Spleen (tissue), 11 donors: Measurements from ENCODE around the gene ATP8A2. TPM values are rescaled to one million over a fixed set of nuclear protein-coding genes. Genes with fewer than 3 reads are reported as not detected.

ENCODE experiments used
- DNase-seq: peaks from one replicate; pipeline ENCODE4 v3.0.0-alpha.2; 2020
- H3K27ac ChIP-seq, 8 donors: fragments of 200-600 bp; sonication (generic) in 7 of 8; 1 replicate in 4 of 8; 2 replicates in 4 of 8; pipeline versions ENCODE4 v1.5.0 to v1.8.0; 2016 to 2021; ENCODE audit warnings: inconsistent platforms in 4 of 8, mild to moderate bottlenecking in 4 of 8, moderate library complexity in 1 of 8
- H3K27me3 ChIP-seq, 7 donors: fragments of 200-600 bp; sonication (generic) in 6 of 7; replicated peaks in 1 of 7; 1 replicate in 4 of 7; 2 replicates in 3 of 7; pipeline versions ENCODE4 v1.5.0 to v1.8.0; 2016 to 2021; ENCODE audit warnings: inconsistent platforms in 3 of 7, mild to moderate bottlenecking in 1 of 7
- H3K36me3 ChIP-seq, 6 donors: fragments of 200-600 bp; sonication (generic) in 5 of 6; 1 replicate in 4 of 6; 2 replicates in 2 of 6; pipeline versions ENCODE4 v1.5.0 to v1.8.0; 2016 to 2021; ENCODE audit warnings: inconsistent platforms in 2 of 6
- H3K4me1 ChIP-seq, 6 donors: fragments of 200-600 bp; sonication (generic) in 5 of 6; 1 replicate in 3 of 6; 2 replicates in 3 of 6; pipeline versions ENCODE4 v1.5.0 to v1.8.0; 2016 to 2021; ENCODE audit warnings: inconsistent platforms in 3 of 6
- H3K4me3 ChIP-seq, 8 donors: fragments of 200-600 bp; sonication (generic) in 7 of 8; 1 replicate in 4 of 8; 2 replicates in 4 of 8; pipeline versions ENCODE4 v1.5.0 to v1.8.0; 2016 to 2021; ENCODE audit warnings: inconsistent platforms in 4 of 8, mild to moderate bottlenecking in 4 of 8, moderate library complexity in 2 of 8
- H3K9me3 ChIP-seq, 8 donors: fragments of 200-600 bp; sonication (generic) in 7 of 8; 1 replicate in 4 of 8; 2 replicates in 4 of 8; pipeline versions ENCODE4 v1.5.0 to v1.8.0; 2016 to 2021; ENCODE audit warnings: inconsistent platforms in 4 of 8
- POLR2A ChIP-seq, 3 donors: fragments of 450-650 bp; IDR thresholded peaks; one replicate each; pipeline ENCODE4 v1.5.1; 2017; ENCODE audit warnings: antibody characterized with exemption in 3 of 3, mild to moderate bottlenecking in 1 of 3
- POLR2AphosphoS5 ChIP-seq, 3 donors: sonication (generic); formaldehyde crosslinking; IDR thresholded peaks; one replicate each; pipeline ENCODE4 v1.5.1; 2017; ENCODE audit warnings: antibody characterized with exemption in 3 of 3
- WGBS, 5 donors: extraction: QIAGEN DNeasy Blood & Tissue Kit in 3 of 5; methylation state at CpG; one replicate each; pipeline versions ENCODE4 v1.1.5 to v1.1.7; 2013 to 2018; 5-methylcytosine and 5-hydroxymethylcytosine counted together
- intact Hi-C: fragments of 100-400 bp; cut with DNase I; formaldehyde crosslinking; loops from one replicate; pipeline ENCODE4 v1.15.0; 2023; ENCODE audit warnings: low total_unique reads
- polyA plus RNA-seq, 3 donors: library from polyadenylated mRNA; stranded (reverse); fragments of 200-250 nt; gene quantifications; one replicate each; pipeline ENCODE4 v1.2.1, GENCODE V29; 2013
- total RNA-seq, 7 donors: library from RNA; depleted of rRNA in 3 of 7; stranded (reverse); fragments of >200 nt in 3 of 7; fragmentation: NEBNext Ultra II Directional in 4 of 7; extraction: Animal tissue kit (Norgen Biotek cat#: 25700) in 4 of 7; gene quantifications; one replicate each; pipeline versions ENCODE4 v1.1.0 to v1.2.1, GENCODE V29; 2016 to 2021
- TF ChIP-seq, protein P1 (sequence below), 11 experiments: fragments of 200-600 bp in 7 of 11; fragments of 450-650 bp in 4 of 11; sonication (generic) in 4 of 11; IDR thresholded peaks in 8 of 11; conservative IDR thresholded peaks in 3 of 11; 1 replicate in 7 of 11; 2 replicates in 4 of 11; pipeline versions ENCODE4 v1.4.0 to v1.8.0; 2016 to 2021; ENCODE audit warnings: antibody characterized with exemption in 11 of 11, inconsistent platforms in 4 of 11, mild to moderate bottlenecking in 1 of 11
- donor health status: healthy with polysubstance abuse.
- donor health status: DM: no; HTN: no; CAD: no; lungs with moderate emphysema.
- donor health status: DM: no; HTN: no; CAD: no.
- donor health status: Bipolar disorder and iron deficiency.
- donor health status: healthy.
- donor health status: DM: no; HTN: no; CAD: no.
- donor health status: DM: yes; HTN: yes; CAD: no.

Gene ATP8A2
- total and polyA plus RNA-seq, 10 donors, result 0.09 to 0.46 (median 0.25) TPM

- H3K27ac ChIP-seq, result no peak overlapping the region
- H3K9me3 ChIP-seq, result peaks cover 0 to 10% (median 2%) of the 10 kb centered on the region in 8 donors
- no peak for TF ChIP-seq POLR2A (IDR thresholded peaks at IDR 0.05)
- TF ChIP-seq POLR2AphosphoS5 (IDR thresholded peaks at IDR 0.05), result no peak
- TF ChIP-seq, protein P1, sequence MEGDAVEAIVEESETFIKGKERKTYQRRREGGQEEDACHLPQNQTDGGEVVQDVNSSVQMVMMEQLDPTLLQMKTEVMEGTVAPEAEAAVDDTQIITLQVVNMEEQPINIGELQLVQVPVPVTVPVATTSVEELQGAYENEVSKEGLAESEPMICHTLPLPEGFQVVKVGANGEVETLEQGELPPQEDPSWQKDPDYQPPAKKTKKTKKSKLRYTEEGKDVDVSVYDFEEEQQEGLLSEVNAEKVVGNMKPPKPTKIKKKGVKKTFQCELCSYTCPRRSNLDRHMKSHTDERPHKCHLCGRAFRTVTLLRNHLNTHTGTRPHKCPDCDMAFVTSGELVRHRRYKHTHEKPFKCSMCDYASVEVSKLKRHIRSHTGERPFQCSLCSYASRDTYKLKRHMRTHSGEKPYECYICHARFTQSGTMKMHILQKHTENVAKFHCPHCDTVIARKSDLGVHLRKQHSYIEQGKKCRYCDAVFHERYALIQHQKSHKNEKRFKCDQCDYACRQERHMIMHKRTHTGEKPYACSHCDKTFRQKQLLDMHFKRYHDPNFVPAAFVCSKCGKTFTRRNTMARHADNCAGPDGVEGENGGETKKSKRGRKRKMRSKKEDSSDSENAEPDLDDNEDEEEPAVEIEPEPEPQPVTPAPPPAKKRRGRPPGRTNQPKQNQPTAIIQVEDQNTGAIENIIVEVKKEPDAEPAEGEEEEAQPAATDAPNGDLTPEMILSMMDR (IDR thresholded peaks at IDR 0.05 in 8 of 11, conservative IDR thresholded peaks at IDR 0.05 in 3 of 11), result no peak
- no peak overlapping the region for H3K4me3 ChIP-seq
- intact Hi-C loops, result no loop called here
- H3K4me1 ChIP-seq, result no peaks in the 10 kb centered on the region
- no peak for DNase-seq
- H3K36me3 ChIP-seq, result no peaks in the 10 kb centered on the region
- peaks cover 0 to 6% (median 0%) of the 10 kb centered on the region in 7 donors for H3K27me3 ChIP-seq
- WGBS, 5 donors, result 69 to 83% (median 79%) methylated on average over 1 of the region's 1 CpG
Measured at GRCh38 chr13:25958986-25959385, 587.2 kb downstream of the ATP8A2 start.

- no peak for DNase-seq
- no peaks in the 10 kb centered on the region for H3K36me3 ChIP-seq
- no peak overlapping the region for H3K27ac ChIP-seq
- WGBS, 5 donors, result 83 to 90% (median 88%) methylated on average over 7 of the region's 7 CpGs
- intact Hi-C loops, result no loop called here
- no peaks in the 10 kb centered on the region for H3K4me1 ChIP-seq
- H3K4me3 ChIP-seq, result no peak overlapping the region
- no peaks in the 10 kb centered on the region for H3K27me3 ChIP-seq
- TF ChIP-seq POLR2A (IDR thresholded peaks at IDR 0.05), result no peak
- TF ChIP-seq, protein P1 (IDR thresholded peaks at IDR 0.05 in 8 of 11, conservative IDR thresholded peaks at IDR 0.05 in 3 of 11), result no peak
- TF ChIP-seq POLR2AphosphoS5 (IDR thresholded peaks at IDR 0.05), result no peak
- peaks cover 0 to 10% (median 2%) of the 10 kb centered on the region in 8 donors for H3K9me3 ChIP-seq
Measured at GRCh38 chr13:25961294-25961693, 589.5 kb downstream of the ATP8A2 start.

GRCh38 chr13:25963674-25964073, 591.9 kb downstream of the ATP8A2 start:
- DNase-seq, result no peak
- TF ChIP-seq, protein P1 (IDR thresholded peaks at IDR 0.05 in 8 of 11, conservative IDR thresholded peaks at IDR 0.05 in 3 of 11), result no peak
- TF ChIP-seq POLR2A (IDR thresholded peaks at IDR 0.05), result no peak
- no peak for TF ChIP-seq POLR2AphosphoS5 (IDR thresholded peaks at IDR 0.05)
- Histone ChIP-seq H3K9me3 (no peaks in the 10 kb centered on the region), H3K4me1 (no peaks in the 10 kb centered on the region), H3K27me3 (no peaks in the 10 kb centered on the region), H3K4me3 (no peak overlapping the region), H3K27ac (no peak overlapping the region), H3K36me3 (no peaks in the 10 kb centered on the region)
- 47 to 72% (median 67%) methylated on average over 4 of the region's 4 CpGs for WGBS, 5 donors
- intact Hi-C loops, result no loop called here

GRCh38 chr13:25965596-25965995, 593.8 kb downstream of the ATP8A2 start:
- no peak for DNase-seq
- intact Hi-C loops, result no loop called here
- Histone ChIP-seq H3K27ac (no peak overlapping the region), H3K4me3 (no peak overlapping the region), H3K27me3 (no peaks in the 10 kb centered on the region), H3K4me1 (no peaks in the 10 kb centered on the region), H3K9me3 (no peaks in the 10 kb centered on the region), H3K36me3 (no peaks in the 10 kb centered on the region)
- TF ChIP-seq POLR2AphosphoS5 (IDR thresholded peaks at IDR 0.05) (no peak), POLR2A (IDR thresholded peaks at IDR 0.05) (no peak)
- TF ChIP-seq, protein P1 (IDR thresholded peaks at IDR 0.05 in 8 of 11, conservative IDR thresholded peaks at IDR 0.05 in 3 of 11), result no peak
- WGBS, 5 donors, result 61 to 66% (median 63%) methylated on average over 2 of the region's 2 CpGs
